ENCODE measurements around the gene CMTM8.

The CMTM8 gene

GRCh38 chr3:32296251-32297204, 58.0 kb downstream of the CMTM8 start:
- H3K36me3 ChIP-seq (ENCODE audit: low read depth): no peaks in the 10 kb centered on the region
- ATAC-seq (ENCODE audit: low read depth) (peak; percentile 81), DNase-seq (ENCODE audit: low spot score) (no peak)
- peak overlapping the region; percentile 15 for H3K27ac ChIP-seq (ENCODE audit: poor library complexity, severe bottlenecking)
- TF ChIP-seq, protein P1, sequence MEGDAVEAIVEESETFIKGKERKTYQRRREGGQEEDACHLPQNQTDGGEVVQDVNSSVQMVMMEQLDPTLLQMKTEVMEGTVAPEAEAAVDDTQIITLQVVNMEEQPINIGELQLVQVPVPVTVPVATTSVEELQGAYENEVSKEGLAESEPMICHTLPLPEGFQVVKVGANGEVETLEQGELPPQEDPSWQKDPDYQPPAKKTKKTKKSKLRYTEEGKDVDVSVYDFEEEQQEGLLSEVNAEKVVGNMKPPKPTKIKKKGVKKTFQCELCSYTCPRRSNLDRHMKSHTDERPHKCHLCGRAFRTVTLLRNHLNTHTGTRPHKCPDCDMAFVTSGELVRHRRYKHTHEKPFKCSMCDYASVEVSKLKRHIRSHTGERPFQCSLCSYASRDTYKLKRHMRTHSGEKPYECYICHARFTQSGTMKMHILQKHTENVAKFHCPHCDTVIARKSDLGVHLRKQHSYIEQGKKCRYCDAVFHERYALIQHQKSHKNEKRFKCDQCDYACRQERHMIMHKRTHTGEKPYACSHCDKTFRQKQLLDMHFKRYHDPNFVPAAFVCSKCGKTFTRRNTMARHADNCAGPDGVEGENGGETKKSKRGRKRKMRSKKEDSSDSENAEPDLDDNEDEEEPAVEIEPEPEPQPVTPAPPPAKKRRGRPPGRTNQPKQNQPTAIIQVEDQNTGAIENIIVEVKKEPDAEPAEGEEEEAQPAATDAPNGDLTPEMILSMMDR (IDR thresholded peaks at IDR 0.05; ENCODE audit: poor library complexity, severe bottlenecking): peak; percentile 92
- H3K9me3 ChIP-seq (ENCODE audit: severe bottlenecking): no peaks in the 10 kb centered on the region
- H3K4me1 ChIP-seq (ENCODE audit: insufficient read depth, poor library complexity, severe bottlenecking): peaks cover 11% of the 10 kb centered on the region
- H3K4me3 ChIP-seq (ENCODE audit: severe bottlenecking): no peak overlapping the region
- no peaks in the 10 kb centered on the region for H3K27me3 ChIP-seq (ENCODE audit: insufficient read depth, poor library complexity, severe bottlenecking)

DNA sequence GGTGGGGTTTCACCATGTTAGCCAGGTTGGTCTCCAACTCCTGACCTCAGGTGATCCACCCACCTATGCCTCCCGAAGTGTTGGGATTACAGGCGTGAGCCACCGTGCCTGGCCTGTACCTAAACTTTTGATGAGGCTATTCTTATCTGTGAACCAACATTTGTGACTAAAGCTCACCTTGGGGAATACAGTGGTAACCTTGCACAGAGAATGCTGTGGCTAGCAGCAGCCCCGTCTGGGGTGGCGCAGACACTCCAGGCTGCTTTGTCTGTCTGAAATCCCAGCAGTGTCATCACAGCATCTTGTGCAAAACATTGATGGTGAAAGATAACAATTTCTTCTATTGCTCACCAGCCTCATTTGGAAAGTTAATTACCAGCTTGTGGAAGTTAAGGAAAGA, 58.9 kb downstream of the CMTM8 start:
- H3K4me3 ChIP-seq (ENCODE audit: severe bottlenecking): no peak overlapping the region
- H3K27ac ChIP-seq (ENCODE audit: poor library complexity, severe bottlenecking): no peak overlapping the region
- TF ChIP-seq, protein P1 (IDR thresholded peaks at IDR 0.05; ENCODE audit: poor library complexity, severe bottlenecking): no peak
- no peaks in the 10 kb centered on the region for H3K36me3 ChIP-seq (ENCODE audit: low read depth)
- no peaks in the 10 kb centered on the region for H3K9me3 ChIP-seq (ENCODE audit: severe bottlenecking)
- DNase-seq (ENCODE audit: low spot score) (no peak), ATAC-seq (ENCODE audit: low read depth) (no peak)
- H3K27me3 ChIP-seq (ENCODE audit: insufficient read depth, poor library complexity, severe bottlenecking): no peaks in the 10 kb centered on the region
- H3K4me1 ChIP-seq (ENCODE audit: insufficient read depth, poor library complexity, severe bottlenecking): peaks cover 11% of the 10 kb centered on the region

DNA sequence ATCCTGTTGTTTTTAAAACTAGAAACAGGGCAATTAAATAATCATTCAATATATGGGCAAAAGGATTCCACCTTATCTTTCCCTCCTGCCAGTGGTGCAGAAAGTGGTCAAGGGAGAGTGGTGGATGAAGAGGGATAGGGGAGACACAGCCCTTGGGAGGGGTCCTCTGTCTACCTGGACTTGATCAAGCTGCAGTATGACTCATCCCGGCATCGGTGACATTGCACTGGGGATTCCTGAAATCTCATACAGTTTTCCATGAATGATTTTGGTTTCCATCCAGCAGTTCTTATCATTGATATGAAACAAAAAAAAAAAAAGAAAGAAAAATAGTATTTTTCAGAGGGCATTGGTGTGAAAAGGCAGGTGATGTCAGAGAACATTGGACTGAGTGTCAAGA, 62.9 kb downstream of the CMTM8 start:
- Histone ChIP-seq H3K4me3 (ENCODE audit: severe bottlenecking) (no peak overlapping the region), H3K27me3 (ENCODE audit: insufficient read depth, poor library complexity, severe bottlenecking) (no peaks in the 10 kb centered on the region), H3K27ac (ENCODE audit: poor library complexity, severe bottlenecking) (no peak overlapping the region), H3K4me1 (ENCODE audit: insufficient read depth, poor library complexity, severe bottlenecking) (peaks cover 6% of the 10 kb centered on the region), H3K9me3 (ENCODE audit: severe bottlenecking) (no peaks in the 10 kb centered on the region), H3K36me3 (ENCODE audit: low read depth) (no peaks in the 10 kb centered on the region)
- ATAC-seq (ENCODE audit: low read depth) (no peak), DNase-seq (ENCODE audit: low spot score) (no peak)
- TF ChIP-seq, protein P1 (IDR thresholded peaks at IDR 0.05; ENCODE audit: poor library complexity, severe bottlenecking): no peak

DNA sequence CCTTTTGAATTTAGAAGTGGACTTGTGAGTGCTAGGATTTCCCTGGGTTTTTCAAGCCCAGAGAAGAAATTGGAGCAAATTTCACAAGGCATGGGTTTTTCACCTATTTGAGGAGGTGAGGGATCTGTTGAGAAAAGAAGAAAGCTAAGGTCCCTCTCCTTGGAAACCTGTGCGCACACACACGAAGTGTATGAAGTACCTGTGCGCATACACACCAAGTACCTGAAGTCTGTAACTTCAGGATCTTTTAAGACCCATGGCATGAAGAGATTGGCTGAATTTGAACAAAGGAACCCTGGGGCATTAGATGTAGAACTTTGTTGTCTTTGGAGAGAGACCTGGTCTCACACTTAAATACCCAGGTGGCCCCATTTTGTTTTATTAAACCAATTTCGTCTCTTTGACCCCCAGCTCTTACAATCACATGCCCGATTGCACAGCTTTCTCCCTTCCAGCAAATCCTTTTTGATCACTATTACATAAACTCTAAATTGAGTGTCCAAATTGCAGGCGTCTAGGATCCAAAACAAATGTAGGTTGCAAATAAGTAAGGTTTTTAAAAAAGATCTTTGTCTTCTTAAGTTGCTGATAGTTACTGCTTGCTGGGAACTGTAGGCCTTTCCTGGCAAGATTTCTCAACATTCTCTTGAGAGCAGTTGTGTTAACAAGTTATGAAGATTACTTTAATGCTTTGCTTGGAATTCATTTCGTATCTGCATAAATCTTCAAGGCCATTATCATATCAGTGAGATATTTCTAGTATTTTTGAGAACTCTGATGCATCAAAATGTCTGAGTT, 64.3 kb downstream of the CMTM8 start:
- H3K36me3 ChIP-seq (ENCODE audit: low read depth): no peaks in the 10 kb centered on the region
- H3K9me3 ChIP-seq (ENCODE audit: severe bottlenecking): no peaks in the 10 kb centered on the region
- H3K27me3 ChIP-seq (ENCODE audit: insufficient read depth, poor library complexity, severe bottlenecking): no peaks in the 10 kb centered on the region
- DNase-seq (ENCODE audit: low spot score) (no peak), ATAC-seq (ENCODE audit: low read depth) (no peak)
- TF ChIP-seq, protein P1 (IDR thresholded peaks at IDR 0.05; ENCODE audit: poor library complexity, severe bottlenecking): no peak
- no peak overlapping the region for H3K4me3 ChIP-seq (ENCODE audit: severe bottlenecking)
- H3K4me1 ChIP-seq (ENCODE audit: insufficient read depth, poor library complexity, severe bottlenecking): no peaks in the 10 kb centered on the region
- no peak overlapping the region for H3K27ac ChIP-seq (ENCODE audit: poor library complexity, severe bottlenecking)

Measured in RWPE2 (cell line).